Activated gamma-delta T cell treated with anti-CD3 and anti-CD28 coated beads, Interleukin-2, amount 50 U/mL, for 16 hours (primary cell): Measurements from ENCODE around the gene GOLGA6B.
"Not testable (repeated sequence)": the region's sequence is repeated elsewhere in the genome, so short reads cannot be mapped to it uniquely, and the experiment has no call there.

Experiments
- DNase-seq: peaks from one replicate; pipeline ENCODE4 v3.0.0-alpha.2; 2020; ENCODE audit warnings: low read depth

The GOLGA6B gene

GRCh38 chr15:72654397-72654796 lies at the start of gene GOLGA6B:
TSS of gene GOLGA6B (plus strand) at chr15:72654697. CDS start at chr15:72654738, 41 bp downstream.
- not testable (repeated sequence) for DNase-seq

- no peak for DNase-seq
Observed at GRCh38 chr15:72604794-72605193, 49.7 kb upstream of the GOLGA6B start.

GRCh38 chr15:72608084-72608483 lies 46.4 kb upstream of the GOLGA6B start:
- not testable (repeated sequence) for DNase-seq

GRCh38 chr15:72609862-72610261 lies 44.6 kb upstream of the GOLGA6B start:
- DNase-seq: no peak

GRCh38 chr15:72612324-72612723 lies 42.2 kb upstream of the GOLGA6B start:
- not testable (repeated sequence) for DNase-seq

GRCh38 chr15:72614810-72615532 lies 39.5 kb upstream of the GOLGA6B start:
- DNase-seq: no peak

- not testable (repeated sequence) for DNase-seq
Observed at GRCh38 chr15:72615533-72616233, 38.8 kb upstream of the GOLGA6B start.

- no peak for DNase-seq
Observed at GRCh38 chr15:72616491-72617210, 37.8 kb upstream of the GOLGA6B start.

GRCh38 chr15:72623854-72624253 lies 30.6 kb upstream of the GOLGA6B start:
- not testable (repeated sequence) for DNase-seq

GRCh38 chr15:72626153-72626552 lies 28.3 kb upstream of the GOLGA6B start:
- not testable (repeated sequence) for DNase-seq

- DNase-seq: not testable (repeated sequence)
Observed at GRCh38 chr15:72628249-72629067, 26.0 kb upstream of the GOLGA6B start.

- DNase-seq: not testable (repeated sequence)
Observed at GRCh38 chr15:72629068-72629570, 25.4 kb upstream of the GOLGA6B start.

GRCh38 chr15:72636519-72637282 lies 17.8 kb upstream of the GOLGA6B start:
- not testable (repeated sequence) for DNase-seq

- DNase-seq: not testable (repeated sequence)
Observed at GRCh38 chr15:72639759-72640483, 14.6 kb upstream of the GOLGA6B start.

GRCh38 chr15:72642271-72642670 lies 12.2 kb upstream of the GOLGA6B start:
- DNase-seq: not testable (repeated sequence)

GRCh38 chr15:72648631-72649253 lies 5.8 kb upstream of the GOLGA6B start:
- DNase-seq: not testable (repeated sequence)

- not testable (repeated sequence) for DNase-seq
Observed at GRCh38 chr15:72656014-72656413, 1.5 kb downstream of the GOLGA6B start.

GRCh38 chr15:72661081-72661480 lies 6.6 kb downstream of the GOLGA6B start:
- not testable (repeated sequence) for DNase-seq

- DNase-seq: not testable (repeated sequence)
Observed at GRCh38 chr15:72663931-72664330, 9.4 kb downstream of the GOLGA6B start.
